Pons (tissue), 1 donor: ENCODE data around the gene IMMP2L.
A peak's percentile ranks its signal among the peaks of the same experiment; 100 is the strongest.

Experiments
- DNase-seq: peaks from one replicate; pipeline ENCODE4 v3.0.0-alpha.2; 2016; ENCODE audit warnings: low spot score

The IMMP2L gene

DNA sequence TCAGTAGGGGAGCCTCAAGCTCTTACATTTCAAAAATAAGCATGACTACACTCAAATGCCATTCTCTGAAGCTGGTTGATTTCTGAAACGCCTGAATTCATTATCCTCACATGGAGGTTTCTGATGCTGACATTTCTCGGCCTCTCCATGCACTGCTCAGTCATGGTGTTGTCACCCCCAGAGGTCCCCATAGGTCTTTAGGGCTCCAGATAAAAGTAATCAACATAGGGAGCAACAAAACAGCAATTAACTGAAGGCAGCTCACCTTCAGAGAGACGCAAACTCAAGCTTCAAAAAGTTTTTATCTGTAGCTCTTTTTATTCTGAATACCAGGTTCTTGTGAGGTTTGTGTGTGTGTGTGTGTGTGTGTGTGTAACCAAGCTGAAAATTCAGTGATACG is 694.5 kb downstream of the IMMP2L start:
- no peak for DNase-seq

DNA sequence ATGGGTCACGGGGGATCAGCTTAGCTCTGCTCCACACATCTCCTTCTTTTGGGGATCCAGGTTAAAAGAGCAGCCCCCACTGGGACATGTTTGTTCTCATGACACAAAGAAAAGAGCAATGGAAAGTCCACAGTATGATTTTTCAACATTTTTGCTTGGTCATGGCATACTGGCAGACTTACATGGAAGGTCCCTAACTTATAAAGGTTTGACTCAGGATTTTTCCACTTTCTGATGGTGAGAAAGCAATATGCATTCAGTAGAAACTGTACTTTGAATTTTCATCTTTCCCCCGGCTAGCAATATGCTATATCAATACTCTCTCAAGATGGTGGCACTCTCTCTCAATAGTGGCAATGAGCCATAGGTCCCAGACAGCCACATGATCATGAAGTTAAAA is 699.0 kb downstream of the IMMP2L start:
- no peak for DNase-seq

DNA sequence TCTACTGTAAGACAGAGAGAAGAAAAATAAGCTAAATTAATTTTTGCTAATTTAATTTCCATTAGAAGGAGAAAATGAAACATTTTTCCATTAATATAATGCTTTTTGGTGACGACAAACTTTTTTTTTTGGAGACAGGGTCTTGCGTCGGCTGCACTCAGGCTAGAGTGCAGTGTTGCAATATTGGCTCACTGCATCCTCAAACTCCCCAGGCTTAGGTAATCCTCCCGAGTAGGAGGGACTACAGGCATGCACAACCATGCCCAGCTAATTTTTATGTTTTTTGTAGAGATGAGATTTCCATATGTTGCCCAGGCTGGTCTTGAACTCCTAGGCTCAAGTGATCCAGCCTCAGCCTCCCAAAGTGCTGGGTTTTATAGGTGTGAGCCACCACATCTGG is 701.1 kb downstream of the IMMP2L start:
- no peak for DNase-seq

DNA sequence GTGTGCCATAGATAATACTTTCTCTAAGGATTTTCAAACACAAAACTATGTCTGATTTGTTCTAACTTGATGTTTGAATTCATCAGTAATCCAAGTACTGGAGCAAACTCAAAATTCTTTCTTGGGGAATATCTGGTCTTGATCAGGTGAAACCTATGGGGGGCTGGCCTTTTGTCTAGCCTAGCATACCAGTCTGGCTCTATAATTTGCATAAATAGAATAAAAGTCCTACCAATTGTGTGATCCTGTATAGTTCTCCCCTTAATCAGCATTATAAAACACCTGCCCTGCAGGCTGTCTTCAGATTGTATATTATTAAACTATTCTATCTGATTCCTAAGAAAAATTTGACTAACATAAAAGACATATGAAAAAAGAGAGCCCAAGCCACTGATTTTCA is 705.2 kb downstream of the IMMP2L start:
- no peak for DNase-seq

DNA sequence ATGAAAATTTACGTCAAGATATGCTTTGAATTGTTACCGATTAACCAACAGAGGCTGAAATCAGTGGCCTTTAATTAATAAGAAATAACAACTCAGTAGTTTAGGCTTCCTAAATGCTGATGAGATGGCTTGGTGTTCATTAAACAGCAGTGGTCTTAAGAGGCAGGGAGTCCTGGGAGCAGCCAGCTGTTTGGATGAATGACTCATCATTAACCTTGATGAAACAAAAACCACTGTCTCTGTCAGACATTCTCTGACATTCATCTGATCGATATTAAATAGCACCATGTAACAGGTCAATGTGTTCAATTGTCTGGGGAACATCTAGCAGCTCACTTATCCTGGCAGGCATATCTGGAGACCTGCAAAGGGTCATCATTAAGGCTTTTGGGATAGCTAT is 705.6 kb downstream of the IMMP2L start:
- DNase-seq, result no peak

DNA sequence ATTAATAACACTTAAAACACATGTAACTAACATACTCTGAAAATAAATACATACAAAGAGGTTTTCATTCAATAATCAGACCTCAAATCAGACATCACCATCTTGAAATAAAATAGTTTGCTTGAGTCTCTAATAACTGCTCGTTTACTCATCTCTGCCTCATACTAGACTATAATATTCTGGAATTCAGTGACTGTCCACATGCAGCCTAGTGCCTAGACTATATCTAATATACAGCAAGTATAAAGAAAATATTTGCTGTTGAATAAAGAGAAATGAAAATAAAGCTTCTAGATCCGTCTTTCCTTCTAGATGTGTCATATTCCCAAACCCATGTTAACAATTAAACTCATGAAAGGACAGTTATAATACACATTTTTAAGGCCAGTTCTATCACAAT is 707.6 kb downstream of the IMMP2L start:
- DNase-seq, result no peak

DNA sequence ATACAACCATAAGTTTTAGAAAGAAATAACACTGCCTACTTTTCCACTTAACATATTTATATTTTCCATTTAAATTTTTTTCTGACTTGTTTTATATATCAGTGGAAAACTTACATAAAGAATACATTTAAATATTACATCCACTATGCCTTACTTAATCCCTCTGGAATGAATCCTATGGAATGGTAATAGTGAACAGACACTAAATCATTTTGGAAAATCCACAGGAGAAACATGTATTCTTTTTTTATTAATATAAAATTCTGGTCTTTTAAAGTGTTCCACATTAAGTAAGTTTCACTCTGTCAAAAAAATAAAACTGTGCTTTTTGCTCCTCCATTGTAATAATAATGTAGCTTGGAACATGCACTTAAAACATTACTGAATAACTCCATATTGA is 708.1 kb downstream of the IMMP2L start:
- no peak for DNase-seq

DNA sequence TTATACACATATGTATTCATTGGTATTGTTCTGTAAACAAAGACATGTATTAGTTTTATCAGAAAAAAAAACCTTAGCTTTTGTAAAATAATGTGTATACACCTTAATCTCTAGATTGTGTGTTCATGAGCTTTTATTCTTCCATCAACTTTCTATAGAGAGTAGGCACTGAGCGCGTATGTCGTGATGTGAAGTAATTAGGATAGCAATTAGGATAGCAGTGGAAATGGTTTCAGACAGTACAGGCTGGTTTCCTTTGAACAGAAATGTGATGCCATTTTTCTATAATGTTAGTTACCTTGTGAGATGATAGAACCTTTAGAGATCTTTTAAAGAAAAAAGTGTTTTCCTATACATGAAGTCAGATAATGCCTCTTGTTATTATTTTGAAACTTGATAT is 709.0 kb downstream of the IMMP2L start:
- no peak for DNase-seq

DNA sequence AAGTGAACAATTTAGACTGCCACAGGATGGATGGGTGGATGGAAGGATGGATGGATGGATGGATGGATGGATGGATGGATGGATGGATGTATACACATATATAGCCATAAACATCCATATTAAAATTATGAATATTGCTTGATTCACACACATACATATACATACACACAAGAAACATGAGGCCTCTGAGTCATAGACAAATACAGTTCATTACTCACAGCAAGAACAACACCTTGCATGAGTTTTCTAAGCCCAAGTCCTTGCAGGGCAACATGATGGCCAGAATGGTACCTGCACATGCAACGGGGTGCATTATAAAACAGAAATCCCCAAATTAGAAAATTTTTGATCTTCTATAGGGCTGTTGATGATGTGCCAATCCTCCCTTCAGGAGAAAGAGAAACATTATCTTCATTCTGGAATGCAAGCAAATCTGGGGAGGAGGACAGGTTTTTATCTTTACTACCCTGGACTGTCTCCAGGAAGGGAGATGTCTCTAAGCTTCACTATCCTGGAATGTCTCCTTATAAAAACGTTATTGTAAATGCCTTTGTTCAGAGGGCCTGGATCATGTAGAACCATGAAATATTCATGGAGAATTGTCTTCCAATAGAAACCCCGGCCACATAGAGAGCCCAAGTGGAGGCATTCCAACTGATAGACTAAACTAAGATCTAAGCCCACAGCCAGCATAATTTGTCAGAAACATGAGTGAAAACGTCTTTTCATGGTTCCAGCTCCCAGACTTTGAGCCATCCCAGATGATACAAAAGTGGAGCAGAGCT is 709.9 kb downstream of the IMMP2L start:
- no peak for DNase-seq

DNA sequence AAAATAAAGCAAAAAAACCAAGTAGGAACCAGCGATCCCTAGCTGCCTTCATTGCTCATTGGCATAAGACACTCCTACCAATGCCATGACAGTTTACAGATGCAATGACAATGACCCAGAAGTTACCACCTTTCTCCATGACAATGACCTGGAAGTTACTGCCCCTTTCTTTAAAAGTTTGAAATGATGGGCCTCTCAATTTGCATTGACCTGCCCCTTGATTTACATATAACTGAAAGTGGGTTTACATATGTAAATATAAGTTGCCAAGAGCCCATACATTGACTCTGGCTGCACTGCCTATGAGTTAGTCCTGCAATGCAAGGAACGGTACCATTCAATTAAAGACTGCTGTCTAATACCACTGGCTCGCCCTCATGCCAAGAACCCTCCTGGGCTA is 712.1 kb downstream of the IMMP2L start:
- DNase-seq, result no peak

DNA sequence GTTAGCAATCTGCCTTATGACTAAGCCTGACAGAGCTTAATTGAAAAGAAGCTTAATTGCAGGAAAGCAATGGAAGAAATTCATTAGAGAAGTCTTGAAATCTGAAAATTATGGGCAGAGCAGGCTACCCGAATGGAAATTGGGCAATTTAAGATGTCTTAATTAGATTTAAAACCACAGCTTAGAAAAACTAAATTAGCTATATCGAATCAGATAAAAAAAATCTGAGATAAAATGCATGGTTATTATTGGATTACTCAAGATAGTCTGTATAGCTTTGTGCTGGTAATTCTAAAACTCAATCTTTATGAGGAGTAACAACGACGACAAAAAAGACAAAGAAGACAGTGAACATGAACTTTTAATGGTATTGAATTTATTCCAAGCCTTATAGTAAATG is 719.5 kb downstream of the IMMP2L start:
- DNase-seq, result no peak

DNA sequence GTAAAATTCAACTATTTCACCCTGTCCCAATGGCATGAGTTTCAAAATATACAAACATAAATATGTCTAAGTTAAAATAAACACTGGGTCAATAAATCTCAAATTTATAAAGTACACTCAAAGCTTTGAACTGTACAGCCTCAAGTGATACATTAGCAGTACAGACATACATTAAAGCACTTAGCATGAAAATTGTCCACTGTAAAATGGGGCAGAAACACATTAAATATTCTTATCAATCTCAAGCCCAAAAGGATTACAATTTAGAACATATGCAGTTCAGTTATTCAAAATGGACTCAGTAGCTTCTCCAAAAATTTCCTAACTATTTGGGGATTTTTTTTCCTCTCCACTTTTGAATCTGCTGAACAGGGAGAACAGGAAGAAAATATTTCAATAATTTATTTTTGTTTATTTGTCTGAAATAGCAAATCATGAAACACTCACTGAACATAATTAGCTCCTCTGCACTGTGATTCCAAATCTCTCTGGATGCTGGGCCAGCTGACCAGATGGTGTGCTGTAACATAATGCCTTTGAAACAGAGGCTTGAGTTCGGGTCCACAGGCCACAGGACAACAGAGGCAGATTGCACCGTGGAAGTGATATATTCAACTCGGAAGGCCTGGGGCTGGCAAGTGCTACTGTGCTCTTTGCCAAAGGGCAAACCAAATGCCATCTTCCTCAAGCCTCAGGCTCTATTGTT is 720.3 kb downstream of the IMMP2L start:
- DNase-seq, result no peak

DNA sequence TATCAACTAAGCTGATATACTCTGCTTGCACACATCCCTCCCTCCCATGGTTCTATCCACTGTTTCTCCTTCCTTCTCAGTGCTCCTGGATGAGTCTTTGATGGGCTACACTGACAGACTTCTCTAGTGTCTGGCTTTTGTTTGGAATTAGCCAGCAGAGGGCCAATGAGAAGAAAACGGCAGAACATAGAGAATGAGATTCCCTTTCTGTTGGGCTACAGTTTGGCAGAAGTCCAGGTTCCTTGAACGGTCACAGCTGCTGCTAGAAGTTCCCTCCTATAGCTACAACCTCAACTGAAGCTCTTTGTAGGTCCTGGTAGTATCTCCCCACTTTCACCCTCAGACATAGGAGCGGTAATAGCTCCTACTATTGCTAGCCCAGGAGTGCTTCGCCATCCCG is 722.4 kb downstream of the IMMP2L start:
- DNase-seq, result peak; percentile 40

DNA sequence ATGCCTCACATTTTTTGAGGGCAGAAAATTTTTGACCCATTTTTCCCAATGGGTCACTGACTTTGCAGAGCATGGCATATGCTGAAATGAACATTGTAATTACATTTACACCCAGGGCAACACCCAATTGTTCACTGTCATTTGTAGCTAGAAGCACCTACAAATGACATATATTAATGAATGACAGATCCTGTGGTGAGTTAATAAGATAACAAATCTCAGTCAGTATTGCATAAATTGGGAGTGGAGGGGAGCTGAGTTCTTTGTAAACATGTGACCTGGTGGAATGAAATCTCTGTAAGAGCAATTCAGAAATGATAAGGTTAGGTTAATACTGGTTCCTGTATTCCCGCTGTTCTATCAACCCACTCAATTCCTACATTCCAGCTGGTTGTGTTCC is 726.4 kb downstream of the IMMP2L start:
- DNase-seq, result no peak

DNA sequence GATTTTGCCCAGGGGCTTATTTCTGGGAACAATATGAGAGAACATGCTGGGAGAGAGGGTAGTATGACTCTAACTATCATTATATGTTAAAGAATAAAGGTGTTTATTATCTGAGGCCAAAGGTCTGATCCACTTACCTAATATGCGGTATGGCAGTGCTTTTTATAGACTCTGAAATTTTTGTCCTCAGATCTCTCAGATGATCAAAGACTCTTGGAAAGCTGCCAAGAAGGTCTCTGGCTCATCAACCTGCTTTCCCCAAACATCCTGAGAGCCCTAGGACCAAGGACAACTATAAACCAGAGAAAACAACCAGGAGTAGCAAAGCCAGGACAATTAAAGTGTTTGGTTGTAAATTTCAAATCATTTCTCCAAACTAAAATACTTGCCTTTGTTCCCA is 727.1 kb downstream of the IMMP2L start:
- peak; percentile 16 for DNase-seq

DNA sequence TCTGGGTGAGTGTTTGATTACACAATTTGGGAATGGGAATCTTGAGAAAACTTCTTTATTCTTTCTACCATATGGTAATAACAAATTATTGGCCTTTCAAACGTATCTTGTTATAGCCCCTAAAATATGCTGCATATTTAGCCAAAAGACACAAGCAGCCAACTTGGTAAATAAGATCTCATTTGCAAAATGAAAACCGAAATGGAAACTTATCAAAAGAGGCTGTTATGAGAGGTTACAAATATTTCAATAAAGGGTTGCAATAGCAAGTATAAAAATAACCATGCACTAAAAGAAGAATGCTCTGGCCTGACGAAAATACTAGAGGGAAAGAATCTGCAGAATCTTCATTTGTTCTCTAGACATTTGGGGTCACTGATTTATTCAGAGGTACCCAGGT is 730.9 kb downstream of the IMMP2L start:
- no peak for DNase-seq

DNA sequence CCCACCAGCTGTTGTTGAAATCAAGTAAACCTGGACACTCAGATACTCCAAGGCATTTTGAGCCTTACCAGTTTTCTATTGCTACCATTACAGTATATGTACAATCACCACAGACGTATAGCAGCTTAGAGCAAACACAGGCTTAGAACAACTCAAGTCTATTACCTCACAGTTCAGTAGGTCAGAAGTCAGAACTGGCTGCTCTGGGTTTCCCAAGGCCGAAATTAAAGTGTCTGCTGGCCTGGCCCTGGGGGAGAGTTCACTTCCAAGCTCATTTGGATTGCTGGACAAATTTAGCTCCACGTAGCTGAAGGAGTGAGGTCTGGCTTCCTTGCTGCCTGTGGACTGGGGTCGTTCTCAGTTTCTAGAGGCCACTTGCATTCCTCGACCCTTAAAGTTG is 731.5 kb downstream of the IMMP2L start:
- no peak for DNase-seq

DNA sequence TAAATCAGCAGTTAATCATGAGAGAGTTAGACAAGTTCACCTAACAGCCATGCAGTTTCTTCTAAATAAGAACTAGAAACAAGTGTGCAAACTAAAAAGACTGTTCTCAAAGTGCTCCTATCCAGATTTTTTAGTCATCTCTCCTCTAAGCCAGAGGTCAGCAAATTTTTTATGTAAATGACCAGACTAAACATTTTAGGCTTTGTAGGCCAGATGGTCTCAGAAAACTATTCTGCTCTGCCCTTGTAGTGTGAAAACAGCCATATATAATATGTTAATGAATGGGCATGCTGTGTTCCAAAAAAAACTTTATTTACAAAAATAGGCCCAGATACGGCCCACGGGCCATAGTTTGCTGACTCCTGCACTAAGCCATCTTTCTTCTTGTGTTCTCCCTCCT is 734.4 kb downstream of the IMMP2L start:
- no peak for DNase-seq

DNA sequence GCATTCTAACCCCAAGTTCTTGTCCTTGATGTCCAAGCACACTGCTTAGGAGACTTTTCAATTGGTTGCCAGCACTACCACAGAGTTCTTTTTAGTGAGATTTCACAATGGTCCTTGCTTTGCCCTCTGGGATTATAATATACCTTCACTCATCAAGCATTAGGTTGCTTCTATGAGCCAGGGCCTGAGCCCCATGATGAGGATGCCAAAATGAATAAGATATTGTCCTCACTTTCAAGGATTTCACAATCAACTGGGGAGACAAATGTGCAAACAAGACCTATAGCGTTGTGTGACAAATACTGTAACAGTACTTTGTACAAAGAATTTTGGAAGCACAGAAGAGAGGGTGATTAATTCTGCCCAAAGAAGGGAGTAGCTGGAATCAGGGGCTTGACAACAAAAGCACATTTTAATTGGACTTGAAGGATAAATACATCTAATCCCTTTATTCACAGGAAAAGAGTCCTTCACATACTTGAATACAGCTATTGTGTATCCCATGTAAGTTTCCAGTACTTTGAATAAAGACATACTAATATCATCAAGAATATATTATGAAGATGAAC is 734.9 kb downstream of the IMMP2L start:
- no peak for DNase-seq

DNA sequence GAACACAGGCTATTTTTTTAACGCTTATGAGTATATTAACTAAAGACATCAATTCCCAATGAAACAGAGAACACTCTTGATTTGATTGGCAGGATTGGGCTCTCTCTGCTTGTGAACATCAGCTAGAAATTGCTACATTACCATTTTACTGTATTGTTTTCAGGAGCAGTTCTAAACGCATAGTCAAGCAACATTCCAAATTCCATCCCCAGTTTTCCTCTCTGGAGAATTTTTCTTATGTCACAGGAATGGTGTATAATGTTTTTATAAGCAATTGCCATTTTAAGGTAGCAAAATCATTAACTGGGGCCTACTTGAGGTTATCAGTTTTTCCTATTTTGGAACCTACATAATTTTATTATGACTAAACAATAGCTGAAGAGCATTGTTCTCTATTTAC is 748.3 kb downstream of the IMMP2L start:
- no peak for DNase-seq

DNA sequence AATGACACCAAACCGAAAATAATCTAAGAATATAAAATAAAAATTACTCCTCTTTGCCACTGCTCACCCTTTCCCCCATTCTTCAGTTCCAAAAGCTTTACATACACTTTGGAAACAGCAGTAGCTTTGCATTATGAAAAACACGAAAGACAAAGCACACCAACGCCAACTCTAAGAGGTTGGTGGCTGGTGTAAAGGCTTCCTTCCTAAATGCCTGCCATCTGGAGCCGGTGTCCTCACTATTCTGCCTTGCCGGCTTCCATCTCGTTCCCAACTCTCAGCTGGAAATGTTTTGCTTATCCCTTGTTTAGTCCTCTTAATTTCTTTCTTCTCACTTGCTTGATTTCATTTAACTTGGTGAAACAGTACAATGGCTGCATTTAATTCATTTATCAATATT is 752.5 kb downstream of the IMMP2L start:
- no peak for DNase-seq

DNA sequence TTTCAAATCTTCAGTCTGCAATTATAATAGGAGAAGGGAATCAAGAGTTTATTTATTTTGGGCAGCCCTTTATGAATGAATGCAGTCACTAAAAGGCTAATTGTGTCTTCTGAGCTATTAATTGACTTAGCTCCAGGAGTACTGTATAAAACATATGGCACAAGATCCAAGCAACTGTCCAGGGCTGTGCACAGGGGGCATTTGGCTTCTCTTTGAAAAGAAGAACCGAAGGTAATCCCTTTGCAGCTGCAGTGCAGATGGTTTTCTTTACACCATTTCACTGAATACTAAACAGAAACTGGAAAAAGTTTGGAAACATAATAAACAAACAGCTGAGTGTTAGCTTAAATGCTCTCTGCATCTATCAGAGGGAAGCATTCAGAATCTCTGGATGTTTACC is 753.9 kb downstream of the IMMP2L start:
- DNase-seq, result no peak

DNA sequence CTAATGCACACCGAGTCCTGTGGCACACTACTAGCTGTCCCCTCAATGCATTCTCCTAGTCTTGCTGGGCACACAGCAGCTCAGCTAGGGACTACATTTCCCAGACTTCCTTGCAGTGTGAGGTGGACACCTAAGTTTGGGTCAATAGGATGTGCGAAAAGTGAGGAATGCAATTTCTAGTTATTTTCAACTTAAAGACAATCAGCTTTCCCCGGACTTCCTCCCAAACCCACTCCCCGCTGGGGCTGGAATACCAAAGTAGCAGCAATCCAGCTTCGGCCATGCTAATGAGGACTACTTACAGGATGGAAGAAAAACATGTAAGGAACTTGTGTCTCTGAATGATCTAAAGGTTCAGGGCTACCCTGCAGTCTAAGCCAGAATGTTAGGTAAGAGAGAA is 757.8 kb downstream of the IMMP2L start:
- no peak for DNase-seq
